ENCODE results near the gene PDE2A. TPM values are rescaled to one million over a fixed set of nuclear protein-coding genes. Genes with fewer than 3 reads are reported as not detected.

PDE2A gene
- total RNA-seq, 1 donor from 2014 or later, result 0.82 TPM

DNA sequence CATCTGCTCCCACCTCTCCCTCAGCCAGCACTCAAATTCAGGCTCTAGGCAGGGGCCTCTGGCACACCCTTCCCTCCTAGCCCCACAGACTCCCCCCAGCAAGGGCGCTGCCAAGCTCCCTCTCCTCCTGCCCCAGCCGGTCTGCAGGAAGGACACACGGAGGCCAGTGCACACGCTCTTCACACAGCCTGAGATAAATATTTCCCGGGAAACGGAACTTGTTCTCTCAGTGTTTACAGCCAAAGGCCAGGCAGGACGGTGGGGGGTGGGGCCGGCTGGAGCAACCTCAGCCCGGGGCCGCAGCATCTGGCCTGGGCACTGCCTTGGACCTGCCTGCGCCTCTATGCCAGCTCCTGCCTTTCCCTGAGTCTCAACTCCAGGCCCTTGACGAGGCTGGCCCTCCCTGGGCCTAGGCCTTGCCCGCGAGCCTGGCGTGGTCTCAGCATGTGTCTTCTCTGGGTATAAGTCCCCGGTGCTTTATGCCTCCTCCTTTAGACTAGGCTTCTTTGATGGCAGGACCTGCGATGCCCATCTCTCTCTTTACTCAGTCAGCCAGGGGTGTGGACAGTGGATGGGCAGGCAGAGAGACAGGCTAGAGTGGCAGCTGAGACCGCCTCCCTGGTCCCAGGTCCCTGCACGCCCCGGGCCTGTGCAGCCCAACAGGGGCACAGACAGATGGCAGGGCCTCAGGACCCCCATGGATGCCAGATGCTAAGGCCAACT, 48.4 kb downstream of the PDE2A start:
- H3K79me2 ChIP-seq (ENCODE audit: insufficient read depth, low read length), result no peaks in the 10 kb centered on the region
- peaks cover 8% of the 10 kb centered on the region for H3K9me3 Mint-ChIP-seq (ENCODE audit: unreplicated experiment)
- DNase-seq (ENCODE audit: low read depth) (no peak), FAIRE-seq (no peak)
- no peak overlapping the region for H3K4me3 Mint-ChIP-seq (ENCODE audit: unreplicated experiment)
- peaks cover 78% of the 10 kb centered on the region for H3K27me3 Mint-ChIP-seq (ENCODE audit: low read depth, unreplicated experiment)
- H3K27ac ChIP-seq (ENCODE audit: low read depth, low read length), result no peak overlapping the region
- TF ChIP-seq, protein P1, sequence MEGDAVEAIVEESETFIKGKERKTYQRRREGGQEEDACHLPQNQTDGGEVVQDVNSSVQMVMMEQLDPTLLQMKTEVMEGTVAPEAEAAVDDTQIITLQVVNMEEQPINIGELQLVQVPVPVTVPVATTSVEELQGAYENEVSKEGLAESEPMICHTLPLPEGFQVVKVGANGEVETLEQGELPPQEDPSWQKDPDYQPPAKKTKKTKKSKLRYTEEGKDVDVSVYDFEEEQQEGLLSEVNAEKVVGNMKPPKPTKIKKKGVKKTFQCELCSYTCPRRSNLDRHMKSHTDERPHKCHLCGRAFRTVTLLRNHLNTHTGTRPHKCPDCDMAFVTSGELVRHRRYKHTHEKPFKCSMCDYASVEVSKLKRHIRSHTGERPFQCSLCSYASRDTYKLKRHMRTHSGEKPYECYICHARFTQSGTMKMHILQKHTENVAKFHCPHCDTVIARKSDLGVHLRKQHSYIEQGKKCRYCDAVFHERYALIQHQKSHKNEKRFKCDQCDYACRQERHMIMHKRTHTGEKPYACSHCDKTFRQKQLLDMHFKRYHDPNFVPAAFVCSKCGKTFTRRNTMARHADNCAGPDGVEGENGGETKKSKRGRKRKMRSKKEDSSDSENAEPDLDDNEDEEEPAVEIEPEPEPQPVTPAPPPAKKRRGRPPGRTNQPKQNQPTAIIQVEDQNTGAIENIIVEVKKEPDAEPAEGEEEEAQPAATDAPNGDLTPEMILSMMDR (IDR thresholded peaks at IDR 0.05; ENCODE audit: insufficient read depth, low read depth, low read length), result no peak
- no peaks in the 10 kb centered on the region for H3K36me3 ChIP-seq (ENCODE audit: insufficient read depth, low read length)
- H4K20me1 ChIP-seq (ENCODE audit: insufficient read depth, low read length), result no peaks in the 10 kb centered on the region
- no peak overlapping the region for H3K27ac Mint-ChIP-seq (ENCODE audit: unreplicated experiment)
- no peak overlapping the region for H3K4me2 ChIP-seq (ENCODE audit: low read length)
- H3K9ac ChIP-seq (ENCODE audit: low read length), result no peak overlapping the region
- H3K9me3 ChIP-seq (ENCODE audit: insufficient read depth, low read depth, low read length), result no peaks in the 10 kb centered on the region
- no peak overlapping the region for H3K4me3 ChIP-seq (ENCODE audit: insufficient read depth, low read depth, low read length)
- peaks cover 9% of the 10 kb centered on the region for H3K27me3 ChIP-seq (ENCODE audit: insufficient read depth, low read length)
- no peaks in the 10 kb centered on the region for H3K4me1 Mint-ChIP-seq (ENCODE audit: low read depth, unreplicated experiment)
- H3K36me3 Mint-ChIP-seq (ENCODE audit: low read depth, unreplicated experiment), result no peaks in the 10 kb centered on the region
- H3K4me1 ChIP-seq (ENCODE audit: insufficient read depth, low read length), result no peaks in the 10 kb centered on the region
- no peak overlapping the region for H2AFZ ChIP-seq (ENCODE audit: low read depth, low read length)

DNA sequence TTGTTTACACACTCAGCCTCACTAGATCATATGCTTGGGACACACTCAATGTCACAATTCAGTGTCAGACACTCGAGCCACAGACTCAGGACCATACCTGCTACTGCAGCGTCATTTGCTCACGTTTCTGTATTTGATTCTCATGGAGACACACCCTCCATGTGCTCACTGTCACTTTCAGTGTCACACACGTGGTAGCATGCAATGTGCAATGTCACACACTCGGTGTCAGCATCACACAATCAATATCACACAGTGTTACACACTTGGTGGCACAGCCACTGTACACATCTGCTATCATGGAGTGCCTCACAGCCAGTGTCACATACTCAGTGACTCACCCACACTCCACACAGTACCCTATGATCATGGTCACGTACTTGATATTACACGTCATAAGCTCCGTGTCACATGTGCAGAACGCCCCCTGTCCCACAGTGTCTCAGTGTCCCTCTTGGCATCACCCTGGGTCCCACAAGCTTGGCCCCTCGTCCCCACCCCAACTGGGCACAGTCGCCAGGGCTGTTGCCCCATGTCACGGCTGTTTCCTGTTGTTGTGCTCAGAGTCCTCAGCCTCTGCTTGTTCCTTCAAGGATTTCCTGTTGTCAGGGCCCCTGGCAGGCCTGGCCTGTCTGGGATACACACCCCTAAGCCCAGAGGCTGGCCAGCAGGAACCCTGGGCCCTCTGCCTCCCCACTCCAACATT, 49.6 kb downstream of the PDE2A start:
- TF ChIP-seq, protein P1 (IDR thresholded peaks at IDR 0.05; ENCODE audit: insufficient read depth, low read depth, low read length), result no peak
- TF ChIP-seq EZH2 (IDR thresholded peaks at IDR 0.05; ENCODE audit: insufficient read depth, low read length), result no peak
- Mint-ChIP-seq H3K36me3 (ENCODE audit: low read depth, unreplicated experiment) (no peaks in the 10 kb centered on the region), H3K4me1 (ENCODE audit: low read depth, unreplicated experiment) (no peaks in the 10 kb centered on the region), H3K27ac (ENCODE audit: unreplicated experiment) (no peak overlapping the region), H3K9me3 (ENCODE audit: unreplicated experiment) (peaks cover 8% of the 10 kb centered on the region), H3K27me3 (ENCODE audit: low read depth, unreplicated experiment) (peaks cover 70% of the 10 kb centered on the region), H3K4me3 (ENCODE audit: unreplicated experiment) (no peak overlapping the region)
- FAIRE-seq, result no peak
- Histone ChIP-seq H2AFZ (ENCODE audit: low read depth, low read length) (no peak overlapping the region), H3K9me3 (ENCODE audit: insufficient read depth, low read depth, low read length) (no peaks in the 10 kb centered on the region), H3K27ac (ENCODE audit: low read depth, low read length) (no peak overlapping the region), H3K4me3 (ENCODE audit: insufficient read depth, low read depth, low read length) (no peak overlapping the region), H3K36me3 (ENCODE audit: insufficient read depth, low read length) (no peaks in the 10 kb centered on the region), H3K79me2 (ENCODE audit: insufficient read depth, low read length) (no peaks in the 10 kb centered on the region), H4K20me1 (ENCODE audit: insufficient read depth, low read length) (no peaks in the 10 kb centered on the region), H3K4me2 (ENCODE audit: low read length) (no peak overlapping the region), H3K9ac (ENCODE audit: low read length) (no peak overlapping the region), H3K27me3 (ENCODE audit: insufficient read depth, low read length) (peaks cover 9% of the 10 kb centered on the region), H3K4me1 (ENCODE audit: insufficient read depth, low read length) (no peaks in the 10 kb centered on the region)
- no peak for DNase-seq (ENCODE audit: low read depth)

DNA sequence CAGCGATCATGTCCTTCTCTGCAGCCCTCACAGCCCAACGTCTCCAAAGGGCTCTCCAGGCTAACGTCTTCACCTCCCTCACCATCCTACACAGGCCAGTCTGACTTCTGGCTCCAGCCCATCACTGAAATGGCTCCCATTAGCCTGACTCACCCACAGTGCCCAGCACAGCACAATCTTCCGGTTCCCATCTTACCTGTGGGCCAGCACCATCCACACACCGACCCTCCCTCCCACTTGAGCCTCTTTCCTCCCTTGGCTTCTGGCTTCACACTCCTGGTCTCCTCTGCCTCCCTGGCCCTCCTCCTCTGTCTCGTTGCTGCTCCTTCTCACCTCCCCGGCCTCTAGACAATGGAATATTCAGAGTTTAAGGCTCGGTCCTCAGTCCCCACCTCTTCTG, 51.2 kb downstream of the PDE2A start:
- Histone ChIP-seq H3K4me1 (ENCODE audit: insufficient read depth, low read length) (no peaks in the 10 kb centered on the region), H4K20me1 (ENCODE audit: insufficient read depth, low read length) (no peaks in the 10 kb centered on the region), H3K9ac (ENCODE audit: low read length) (no peak overlapping the region), H3K79me2 (ENCODE audit: insufficient read depth, low read length) (no peaks in the 10 kb centered on the region), H3K27ac (ENCODE audit: low read depth, low read length) (no peak overlapping the region), H2AFZ (ENCODE audit: low read depth, low read length) (no peak overlapping the region), H3K4me2 (ENCODE audit: low read length) (no peak overlapping the region), H3K36me3 (ENCODE audit: insufficient read depth, low read length) (no peaks in the 10 kb centered on the region), H3K27me3 (ENCODE audit: insufficient read depth, low read length) (peaks cover 11% of the 10 kb centered on the region), H3K9me3 (ENCODE audit: insufficient read depth, low read depth, low read length) (no peaks in the 10 kb centered on the region), H3K4me3 (ENCODE audit: insufficient read depth, low read depth, low read length) (no peak overlapping the region)
- H3K27me3 Mint-ChIP-seq (ENCODE audit: low read depth, unreplicated experiment), result peaks cover 72% of the 10 kb centered on the region
- DNase-seq (ENCODE audit: low read depth) (no peak), FAIRE-seq (no peak)
- no peaks in the 10 kb centered on the region for H3K4me1 Mint-ChIP-seq (ENCODE audit: low read depth, unreplicated experiment)
- H3K36me3 Mint-ChIP-seq (ENCODE audit: low read depth, unreplicated experiment), result no peaks in the 10 kb centered on the region
- H3K27ac Mint-ChIP-seq (ENCODE audit: unreplicated experiment), result no peak overlapping the region
- no peak for TF ChIP-seq EZH2 (IDR thresholded peaks at IDR 0.05; ENCODE audit: insufficient read depth, low read length)
- TF ChIP-seq, protein P1 (IDR thresholded peaks at IDR 0.05; ENCODE audit: insufficient read depth, low read depth, low read length), result no peak
- H3K9me3 Mint-ChIP-seq (ENCODE audit: unreplicated experiment), result peaks cover 8% of the 10 kb centered on the region
- H3K4me3 Mint-ChIP-seq (ENCODE audit: unreplicated experiment), result no peak overlapping the region

Data from astrocyte (in vitro differentiated cells and primary cell).